BE2C (cell line): ENCODE data around the gene JUNB.

Experiments
- DNase-seq: peaks from one replicate; pipeline ENCODE4 v3.0.0-alpha.2; 2020
- H3K27me3 ChIP-seq: fragments of 250-450 bp; sonication (Bioruptor Pico); 2 replicates; pipeline ENCODE4 v1.5.1; 2020; ENCODE audit warnings: mild to moderate bottlenecking
- H3K36me3 ChIP-seq: fragments of 250-450 bp; sonication (Bioruptor Pico); 2 replicates; pipeline ENCODE4 v1.5.1; 2020; ENCODE audit warnings: mild to moderate bottlenecking
- H3K4me1 ChIP-seq: fragments of 250-450 bp; sonication (Bioruptor Pico); 2 replicates; pipeline ENCODE4 v1.5.1; 2020
- H3K4me3 ChIP-seq: 2 replicates; pipeline ENCODE4 v1.5.1; 2011; ENCODE audit warnings: low read depth, low read length
- H3K9me3 ChIP-seq: fragments of 250-450 bp; sonication (Bioruptor Pico); 2 replicates; pipeline ENCODE4 v1.5.1; 2020
- CTCF ChIP-seq: IDR thresholded peaks from 2 replicates; pipeline ENCODE4 v1.5.1; 2012; ENCODE audit warnings: mild to moderate bottlenecking, low read depth, low read length

Gene JUNB

DNA sequence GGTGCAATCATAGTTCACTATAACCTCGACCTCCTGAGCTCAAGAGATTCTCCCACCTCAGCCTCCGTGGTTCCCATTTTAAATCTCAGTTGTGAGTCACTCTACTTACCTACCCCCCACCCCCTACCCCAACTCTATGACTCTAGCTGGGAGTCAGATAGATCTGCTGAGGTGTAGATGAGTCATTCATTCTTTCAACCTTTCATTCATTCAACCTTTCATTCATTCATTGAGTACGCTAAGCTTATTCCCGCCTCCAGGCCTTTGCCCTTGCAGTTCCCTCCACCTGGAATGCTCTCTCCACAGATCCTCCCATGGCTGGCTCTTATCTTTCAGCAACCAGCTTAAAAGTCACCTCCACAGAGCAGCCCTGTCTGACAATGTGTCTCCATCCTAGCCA is 45.9 kb downstream of the JUNB start:
- Histone ChIP-seq H3K4me1 (peaks cover 19% of the 10 kb centered on the region), H3K27me3 (no peaks in the 10 kb centered on the region)

GRCh38 chr19:12838182-12838885 is 47.0 kb downstream of the JUNB start, which contains the start of gene MAST1:
Gene MAST1 (plus strand): TSS chr19:12838515. CDS start chr19:12838573, 58 bp downstream.
- peaks cover 16% of the 10 kb centered on the region for H3K4me1 ChIP-seq
- no peaks in the 10 kb centered on the region for H3K9me3 ChIP-seq
- H3K36me3 ChIP-seq: peaks cover 5% of the 10 kb centered on the region; the same call in 1 of the 2 replicates
- DNase-seq: peak; percentile 85
- TF ChIP-seq CTCF: peak; percentile 28
- peak within 1 kb of the TSS; percentile 79 for H3K4me3 ChIP-seq
- H3K27me3 ChIP-seq: no peaks in the 10 kb centered on the region

More for the DNA sequence above, 45.9 kb downstream of the JUNB start:
- Histone ChIP-seq H3K36me3 (no peaks in the 10 kb centered on the region), H3K9me3 (no peaks in the 10 kb centered on the region), H3K4me3 (no peak overlapping the region)
- no peak for DNase-seq
- no peak for TF ChIP-seq CTCF

- Histone ChIP-seq H3K4me1 (peaks cover 16% of the 10 kb centered on the region), H3K36me3 (peaks cover 10% of the 10 kb centered on the region; the same call in 1 of the 2 replicates), H3K4me3 (peak overlapping the region; percentile 79), H3K27me3 (no peaks in the 10 kb centered on the region), H3K9me3 (no peaks in the 10 kb centered on the region)
- DNase-seq: peak; percentile 47
- no peak for TF ChIP-seq CTCF
These were observed 47.8 kb downstream of the JUNB start for GRCh38 chr19:12838886-12839756.

- peak; percentile 98 for DNase-seq
- Histone ChIP-seq H3K4me3 (peak overlapping the region; percentile 58), H3K27me3 (no peaks in the 10 kb centered on the region)
These were observed 49.1 kb downstream of the JUNB start for GRCh38 chr19:12840091-12841079.

More at GRCh38 chr19:12840091-12841079, 49.1 kb downstream of the JUNB start:
- Histone ChIP-seq H3K36me3 (peaks cover 10% of the 10 kb centered on the region; the same call in 1 of the 2 replicates), H3K4me1 (peaks cover 16% of the 10 kb centered on the region), H3K9me3 (no peaks in the 10 kb centered on the region)
- TF ChIP-seq CTCF: no peak
